Activated gamma-delta T cell treated with anti-CD3 and anti-CD28 coated beads, Interleukin-2, amount 50 U/mL, for 16 hours (primary cell): ENCODE measurements around the gene ADAM15.

Experiments
- DNase-seq: peaks from one replicate; pipeline ENCODE4 v3.0.0-alpha.2; 2020; ENCODE audit warnings: low read depth

ADAM15 gene

DNA sequence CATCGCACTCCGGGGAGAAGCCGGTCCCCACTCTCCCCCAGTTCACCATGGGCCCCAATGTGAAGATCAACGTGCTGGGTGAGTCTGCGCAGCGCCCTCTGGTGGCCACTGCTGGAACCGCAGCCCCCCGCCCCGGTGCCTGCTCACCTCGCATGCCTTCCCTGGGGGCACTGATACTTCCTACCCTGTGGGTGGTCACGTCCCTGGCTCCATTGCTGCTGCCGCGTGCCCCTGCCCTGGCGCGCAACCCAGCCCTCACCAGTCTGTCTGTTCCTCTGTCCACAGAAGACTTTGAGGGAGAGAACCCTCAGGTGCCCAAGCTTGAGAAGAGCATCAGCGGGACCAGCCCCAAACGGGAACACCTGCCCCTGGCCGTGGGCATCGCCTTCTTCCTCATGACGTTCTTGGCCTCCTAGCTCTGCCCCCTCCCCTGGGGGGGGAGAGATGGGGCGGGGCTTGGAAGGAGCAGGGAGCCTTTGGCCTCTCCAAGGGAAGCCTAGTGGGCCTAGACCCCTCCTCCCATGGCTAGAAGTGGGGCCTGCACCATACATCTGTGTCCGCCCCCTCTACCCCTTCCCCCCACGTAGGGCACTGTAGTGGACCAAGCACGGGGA lies 35.1 kb downstream of the ADAM15 start:
- peak; percentile 74 for DNase-seq

GRCh38 chr1:155086856-155087535 lies 35.9 kb downstream of the ADAM15 start:
- DNase-seq, result no peak

GRCh38 chr1:155091071-155092051 lies 40.2 kb downstream of the ADAM15 start:
- peak; percentile 71 for DNase-seq

- DNase-seq, result no peak
These were observed 41.0 kb downstream of the ADAM15 start for GRCh38 chr1:155092131-155092530.

DNA sequence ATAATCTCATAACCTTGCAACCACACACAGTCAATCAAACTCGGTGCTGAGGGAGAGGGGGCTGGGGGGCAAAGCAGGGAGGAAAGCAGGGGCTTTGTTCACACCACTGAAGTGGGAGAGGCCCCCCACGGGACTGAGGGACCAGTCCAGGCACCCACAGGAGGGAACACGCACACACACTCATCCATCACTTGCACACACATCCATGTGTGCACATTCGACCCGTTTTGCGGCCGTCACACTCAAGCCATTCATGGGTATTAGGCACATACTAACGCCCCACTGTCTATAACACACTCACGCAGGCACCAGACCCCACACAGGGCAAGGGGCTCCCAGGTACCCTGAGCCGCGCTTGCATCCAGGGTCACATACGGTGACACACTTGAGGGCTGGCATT lies 41.5 kb downstream of the ADAM15 start:
- DNase-seq, result no peak

- DNase-seq, result no peak
These were observed 43.0 kb downstream of the ADAM15 start for GRCh38 chr1:155093911-155094621.

DNA sequence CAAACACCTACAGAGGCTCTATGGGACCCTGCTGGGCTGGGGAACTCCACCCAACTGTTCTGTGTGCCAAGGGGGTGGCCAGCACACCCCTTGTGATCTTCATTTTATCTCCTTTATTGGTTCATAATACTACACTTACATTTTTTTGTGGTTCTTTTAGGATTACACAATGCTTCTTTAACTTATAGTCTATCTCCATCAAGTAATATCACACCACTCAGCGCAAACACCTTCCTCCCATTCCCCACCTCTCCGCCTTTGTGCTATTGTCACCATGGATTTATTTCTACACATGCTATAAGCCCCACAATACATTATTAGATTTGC lies 43.5 kb downstream of the ADAM15 start:
- DNase-seq, result no peak

DNA sequence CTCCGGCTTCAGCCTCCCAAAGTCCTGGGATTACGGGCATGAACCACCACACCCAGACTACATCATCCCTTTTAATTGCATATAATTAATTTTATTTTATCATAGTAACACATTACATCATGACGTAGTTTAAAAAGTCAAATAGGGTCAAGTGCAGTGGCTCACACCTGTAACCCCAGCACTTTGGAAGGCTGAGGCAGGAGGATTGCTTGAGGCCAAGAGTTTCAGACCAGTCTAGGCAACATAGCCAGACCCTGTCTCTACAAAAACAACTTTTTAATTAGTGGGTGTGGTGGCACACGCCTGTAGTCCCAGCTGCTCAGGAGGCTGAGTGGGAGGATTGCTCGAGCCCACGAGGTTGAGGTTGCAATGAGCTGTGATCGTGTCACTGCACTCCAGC lies 48.2 kb downstream of the ADAM15 start:
- DNase-seq, result no peak

DNA sequence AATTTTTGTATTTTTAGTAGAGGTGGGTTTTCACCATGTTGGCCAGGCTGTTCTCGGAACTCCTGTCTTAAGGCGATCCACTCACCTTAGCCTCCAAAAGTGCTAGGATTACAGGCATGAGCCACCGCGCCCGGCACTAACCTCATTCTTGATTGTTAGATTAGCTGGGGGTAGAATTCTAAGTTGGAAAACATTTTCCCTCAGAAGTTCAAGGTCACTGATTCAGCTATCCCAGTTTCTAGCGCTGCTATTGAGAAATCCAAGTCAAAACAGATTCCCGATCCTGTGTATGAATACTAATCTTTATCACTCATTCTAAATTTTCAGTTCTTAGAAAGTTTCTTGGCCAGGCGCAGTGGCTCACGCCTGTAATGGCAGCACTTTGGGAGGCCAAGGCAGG lies 52.2 kb downstream of the ADAM15 start:
- DNase-seq, result no peak

DNA sequence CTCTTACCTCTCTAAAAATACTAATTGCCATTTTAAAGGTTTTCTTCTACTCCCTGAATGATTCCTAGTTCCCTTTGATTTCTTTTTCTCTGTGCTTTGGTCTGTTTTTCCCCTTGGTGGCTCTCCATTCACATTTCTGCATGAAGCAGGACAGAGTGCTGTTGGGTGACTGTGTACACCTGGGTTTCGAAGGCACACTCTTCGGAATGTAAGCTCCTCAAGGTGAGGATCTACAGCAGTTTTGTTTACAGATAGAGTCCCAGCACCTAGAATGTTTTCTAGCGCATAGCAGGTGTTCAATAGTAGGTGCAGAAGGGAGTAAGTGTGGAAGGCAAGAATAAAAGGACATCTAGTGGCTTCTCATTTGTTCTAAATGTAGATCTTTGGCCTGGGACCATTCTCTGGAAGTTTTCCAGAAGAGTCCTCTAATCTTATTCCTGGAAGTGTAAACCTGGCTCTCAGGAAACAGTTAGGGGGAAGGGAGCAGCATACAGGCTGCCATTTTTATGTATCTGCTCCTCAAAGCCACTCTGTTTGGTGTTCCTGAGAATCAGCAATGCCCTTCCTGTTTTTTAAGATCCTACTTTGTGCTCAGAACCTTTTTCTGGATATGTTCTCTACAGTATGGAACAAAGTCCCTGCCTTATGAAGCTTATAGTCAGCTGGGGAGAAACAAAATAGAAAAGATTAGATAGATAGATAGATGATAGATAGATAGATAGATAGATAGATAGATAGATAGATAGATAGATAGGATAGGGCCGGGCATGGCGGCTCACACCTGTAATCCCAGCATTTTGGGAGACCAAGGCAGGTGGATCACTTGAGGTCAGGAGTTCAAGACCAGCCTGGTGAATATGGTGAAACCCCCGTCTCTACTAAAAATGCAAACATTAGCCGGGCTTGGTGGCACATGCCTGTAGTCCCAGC lies 53.8 kb downstream of the ADAM15 start:
- DNase-seq, result no peak

- no peak for DNase-seq
These were observed 54.5 kb downstream of the ADAM15 start for GRCh38 chr1:155105604-155106011.

DNA sequence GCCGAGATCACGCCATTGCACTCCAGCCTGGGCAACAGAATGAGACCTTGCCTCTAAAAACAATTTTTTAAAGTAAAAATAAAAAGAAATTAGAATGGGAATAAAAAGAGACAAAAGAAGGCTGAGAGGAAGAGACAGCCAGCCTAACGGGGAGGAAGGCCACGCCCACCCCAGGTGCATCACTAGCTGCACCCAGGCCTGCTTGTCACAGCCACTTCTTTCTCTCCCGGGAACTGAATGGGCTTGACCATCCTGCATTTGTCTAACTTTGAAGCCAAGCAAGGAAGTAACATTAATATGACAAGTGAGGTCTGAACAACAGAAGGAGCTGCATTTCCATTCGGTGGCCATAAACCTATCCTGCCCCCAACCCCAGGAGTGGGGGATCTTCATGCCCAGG lies 55.7 kb downstream of the ADAM15 start:
- DNase-seq, result no peak

DNA sequence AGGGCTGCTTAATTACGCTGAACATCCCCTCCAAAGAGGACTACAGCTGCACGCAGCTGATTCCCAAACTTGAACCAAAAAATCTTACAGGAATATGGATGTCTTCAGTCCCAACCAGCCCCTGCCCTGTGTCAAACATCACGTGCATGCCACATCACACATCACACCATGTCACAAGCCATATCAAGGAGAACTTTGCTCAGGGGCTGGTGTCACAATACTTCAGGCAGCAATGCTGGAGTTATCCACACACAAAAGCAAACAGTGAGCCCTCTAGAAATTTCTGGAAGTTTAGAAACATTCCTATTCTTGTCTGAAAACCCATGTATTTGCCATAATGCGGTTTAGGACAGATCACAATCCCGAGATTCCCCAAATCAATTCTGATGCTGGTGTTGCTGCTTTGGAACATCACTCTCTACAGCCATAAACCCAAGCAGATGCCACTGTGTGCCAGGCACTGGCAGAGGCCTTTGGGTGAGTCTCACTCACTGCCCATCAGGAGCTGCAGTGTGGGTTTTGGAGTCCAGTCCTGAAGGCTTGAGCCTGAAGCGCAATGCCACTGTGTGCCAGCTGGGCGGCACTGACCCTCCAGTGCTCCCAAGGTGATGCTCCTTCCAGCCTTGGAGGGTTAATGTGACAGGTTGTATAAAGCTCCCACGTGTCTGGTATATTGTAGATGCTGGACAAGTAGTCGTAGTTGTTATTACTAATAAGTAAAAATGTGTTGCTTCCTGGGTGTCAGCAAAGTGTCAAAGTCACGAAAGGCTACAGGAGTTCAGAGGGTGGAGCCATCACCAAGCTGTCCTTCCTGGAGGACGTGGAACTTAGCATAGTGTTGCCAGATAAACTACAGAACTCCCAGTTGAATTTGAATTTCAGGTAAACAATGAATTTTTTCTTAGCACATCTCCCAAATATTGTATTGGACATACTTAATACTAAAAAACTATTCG lies 56.5 kb downstream of the ADAM15 start:
- DNase-seq, result no peak

- DNase-seq, result no peak
These were observed 57.2 kb downstream of the ADAM15 start for GRCh38 chr1:155108296-155108695.

GRCh38 chr1:155110381-155110780 lies 59.3 kb downstream of the ADAM15 start:
- DNase-seq, result no peak

- no peak for DNase-seq
These were observed 59.7 kb downstream of the ADAM15 start for GRCh38 chr1:155110826-155111225.
